ENCODE measurements around the gene APOBEC2.
"Not testable (repeated sequence)": the region's sequence is repeated elsewhere in the genome, so short reads cannot be mapped to it uniquely, and the experiment has no call there.

APOBEC2 gene

GRCh38 chr6:41009669-41010068 is 43.3 kb upstream of the APOBEC2 start:
- TF ChIP-seq ZNF70 (CRISPR knock-in tag; IDR thresholded peaks at IDR 0.05), result no peak
- no peak for TF ChIP-seq ZNF8 (CRISPR knock-in tag; IDR thresholded peaks at IDR 0.05)

GRCh38 chr6:41011673-41012072 is 41.3 kb upstream of the APOBEC2 start:
- ATAC-seq, result no peak
- TF ChIP-seq ZFP30 (CRISPR knock-in tag; IDR thresholded peaks at IDR 0.05), result no peak
- no peak for TF ChIP-seq OSR1 (CRISPR knock-in tag; IDR thresholded peaks at IDR 0.05)
- no peak for TF ChIP-seq CREB5 (CRISPR knock-in tag; IDR thresholded peaks at IDR 0.05; ENCODE audit: low read depth)
- no peak for TF ChIP-seq ARNTL (CRISPR knock-in tag; IDR thresholded peaks at IDR 0.05; ENCODE audit: borderline replicate concordance, low read depth)
- no peak for TF ChIP-seq ZFP3 (CRISPR knock-in tag; IDR thresholded peaks at IDR 0.05)
- no peak for TF ChIP-seq PPARA (CRISPR knock-in tag; IDR thresholded peaks at IDR 0.05; ENCODE audit: borderline replicate concordance)
- TF ChIP-seq SNAI2 (CRISPR knock-in tag; IDR thresholded peaks at IDR 0.05), result no peak
- no peak for TF ChIP-seq ZNF565 (CRISPR knock-in tag; conservative IDR thresholded peaks at IDR 0.05; ENCODE audit: low read depth)
- TF ChIP-seq TCF4 (CRISPR knock-in tag; IDR thresholded peaks at IDR 0.05; ENCODE audit: borderline replicate concordance), result no peak

More at GRCh38 chr6:41009669-41010068, 43.3 kb upstream of the APOBEC2 start:
- no peak for ATAC-seq

GRCh38 chr6:41013466-41014153 is 39.4 kb upstream of the APOBEC2 start:
- TF ChIP-seq ZNF70 (CRISPR knock-in tag; IDR thresholded peaks at IDR 0.05) (no peak), OSR1 (CRISPR knock-in tag; IDR thresholded peaks at IDR 0.05) (no peak), PATZ1 (CRISPR knock-in tag; IDR thresholded peaks at IDR 0.05; ENCODE audit: borderline replicate concordance) (no peak), RARB (CRISPR knock-in tag; IDR thresholded peaks at IDR 0.05) (no peak), CREB5 (CRISPR knock-in tag; IDR thresholded peaks at IDR 0.05; ENCODE audit: low read depth) (no peak), ZNF565 (CRISPR knock-in tag; conservative IDR thresholded peaks at IDR 0.05; ENCODE audit: low read depth) (no peak)
- ATAC-seq, result no peak

GRCh38 chr6:41014780-41015179 is 38.2 kb upstream of the APOBEC2 start:
- no peak for ATAC-seq
- no peak for TF ChIP-seq CSDC2 (CRISPR knock-in tag; IDR thresholded peaks at IDR 0.05)
- TF ChIP-seq PPARA (CRISPR knock-in tag; IDR thresholded peaks at IDR 0.05; ENCODE audit: borderline replicate concordance), result no peak
- TF ChIP-seq ZNF70 (CRISPR knock-in tag; IDR thresholded peaks at IDR 0.05), result no peak
- no peak for TF ChIP-seq TCF4 (CRISPR knock-in tag; IDR thresholded peaks at IDR 0.05; ENCODE audit: borderline replicate concordance)
- no peak for TF ChIP-seq GLIS3 (CRISPR knock-in tag; IDR thresholded peaks at IDR 0.05)
- no peak for TF ChIP-seq ZNF8 (CRISPR knock-in tag; IDR thresholded peaks at IDR 0.05)
- TF ChIP-seq POU6F1 (CRISPR knock-in tag; IDR thresholded peaks at IDR 0.05; ENCODE audit: borderline replicate concordance, low read depth), result no peak
- no peak for TF ChIP-seq ARNTL (CRISPR knock-in tag; IDR thresholded peaks at IDR 0.05; ENCODE audit: borderline replicate concordance, low read depth)
- TF ChIP-seq RARB (CRISPR knock-in tag; IDR thresholded peaks at IDR 0.05), result no peak
- TF ChIP-seq SNAI2 (CRISPR knock-in tag; IDR thresholded peaks at IDR 0.05), result no peak
- no peak for TF ChIP-seq ZFP3 (CRISPR knock-in tag; IDR thresholded peaks at IDR 0.05)
- no peak for TF ChIP-seq TOX (CRISPR knock-in tag; IDR thresholded peaks at IDR 0.05; ENCODE audit: borderline replicate concordance)
- TF ChIP-seq ZNF565 (CRISPR knock-in tag; conservative IDR thresholded peaks at IDR 0.05; ENCODE audit: low read depth), result no peak
- no peak for TF ChIP-seq ESRRG (CRISPR knock-in tag; IDR thresholded peaks at IDR 0.05)
- no peak for TF ChIP-seq TSHZ2 (CRISPR knock-in tag; IDR thresholded peaks at IDR 0.05)
- TF ChIP-seq PATZ1 (CRISPR knock-in tag; IDR thresholded peaks at IDR 0.05; ENCODE audit: borderline replicate concordance), result no peak
- no peak for TF ChIP-seq BACH2 (CRISPR knock-in tag; IDR thresholded peaks at IDR 0.05; ENCODE audit: borderline replicate concordance)

- not testable (repeated sequence) for ATAC-seq
Measured at GRCh38 chr6:41015860-41016259, 37.1 kb upstream of the APOBEC2 start.
